GM23338 (cell line): ENCODE data around the gene WNT5B. TPM values are rescaled to one million over a fixed set of nuclear protein-coding genes. Genes with fewer than 3 reads are reported as not detected.

Experiments
- ATAC-seq: fragments of 200-7000 bp; cut with Tn5 transposase; 3 replicates; pipeline ENCODE4 v1.9.1; 2020
- DNase-seq: peaks from one replicate; pipeline ENCODE4 v3.0.0-alpha.2; 2015; ENCODE audit warnings: low spot score
- H2AFZ ChIP-seq: fragments of 200-600 bp; sonication (generic); 2 replicates; pipeline ENCODE4 v1.8.0; 2016; ENCODE audit warnings: antibody characterized with exemption, mild to moderate bottlenecking, moderate library complexity
- H3F3A ChIP-seq: fragments of 200-600 bp; sonication (generic); replicated peaks from 2 replicates; pipeline ENCODE4 v1.8.0; 2017; ENCODE audit warnings: antibody characterized with exemption, mixed run types, low read depth
- H3K27ac ChIP-seq: fragments of 200-600 bp; sonication (generic); 2 replicates; pipeline ENCODE4 v1.6.1; 2016; ENCODE audit warnings: low read depth
- H3K27me3 ChIP-seq: fragments of 200-600 bp; sonication (generic); 2 replicates; pipeline ENCODE4 v1.8.0; 2016; ENCODE audit warnings: mild to moderate bottlenecking, mixed run types, moderate library complexity; ENCODE audit not compliant: insufficient read depth
- H3K36me3 ChIP-seq: fragments of 200-600 bp; sonication (generic); 2 replicates; pipeline ENCODE4 v1.8.0; 2016; ENCODE audit warnings: mild to moderate bottlenecking; ENCODE audit not compliant: insufficient read depth
- H3K4me1 ChIP-seq: fragments of 200-600 bp; sonication (generic); 2 replicates; pipeline ENCODE4 v1.8.0; 2016; ENCODE audit warnings: mild to moderate bottlenecking, moderate library complexity; ENCODE audit not compliant: insufficient read depth
- H3K4me2 ChIP-seq: fragments of 200-600 bp; sonication (generic); 2 replicates; pipeline ENCODE4 v1.7.1; 2017; ENCODE audit warnings: mixed run types
- H3K4me3 ChIP-seq: fragments of 200-600 bp; sonication (generic); 2 replicates; pipeline ENCODE4 v1.6.1; 2016; ENCODE audit warnings: mixed run types
- H3K79me2 ChIP-seq: fragments of 200-600 bp; sonication (generic); replicated peaks from 2 replicates; pipeline ENCODE4 v1.8.0; 2017; ENCODE audit warnings: mild to moderate bottlenecking; ENCODE audit not compliant: insufficient read depth
- H3K9me2 ChIP-seq: fragments of 200-600 bp; sonication (generic); 2 replicates; pipeline ENCODE4 v1.8.0; 2017; ENCODE audit not compliant: insufficient read depth
- H4K20me1 ChIP-seq: fragments of 200-600 bp; sonication (generic); replicated peaks from 2 replicates; pipeline ENCODE4 v1.8.0; 2017; ENCODE audit warnings: mild to moderate bottlenecking; ENCODE audit not compliant: insufficient read depth
- H3K27ac Mint-ChIP-seq: 2 replicates; pipeline ENCODE4 v1.8.0; 2020; ENCODE audit warnings: inconsistent platforms, mild to moderate bottlenecking, moderate library complexity, mixed read lengths
- H3K27me3 Mint-ChIP-seq: 3 replicates; pipeline ENCODE4 v1.8.0; 2022; ENCODE audit warnings: low read depth, mild to moderate bottlenecking, moderate library complexity, mixed read lengths, inconsistent platforms; ENCODE audit not compliant: insufficient read depth, poor library complexity
- H3K36me3 Mint-ChIP-seq: 3 replicates; pipeline ENCODE4 v1.8.0; 2021; ENCODE audit warnings: low read depth, mild to moderate bottlenecking, inconsistent platforms, moderate library complexity, mixed read lengths
- H3K4me1 Mint-ChIP-seq: 3 replicates; pipeline ENCODE4 v1.8.0; 2020; ENCODE audit warnings: mild to moderate bottlenecking, inconsistent platforms, mixed read lengths
- H3K4me3 Mint-ChIP-seq: 3 replicates; pipeline ENCODE4 v1.8.0; 2021; ENCODE audit warnings: moderate library complexity, mild to moderate bottlenecking, inconsistent platforms, mixed read lengths
- H3K9me3 Mint-ChIP-seq: 3 replicates; pipeline ENCODE4 v1.8.0; 2020; ENCODE audit warnings: moderate library complexity, mild to moderate bottlenecking, inconsistent platforms, mixed read lengths
- CREB1 ChIP-seq: fragments of 250-450 bp; sonication (Bioruptor Pico); IDR thresholded peaks from 2 replicates; pipeline ENCODE4 v1.5.0; 2020; ENCODE audit warnings: low read depth, mild to moderate bottlenecking, moderate library complexity
- EZH2 ChIP-seq: fragments of 200-600 bp; sonication (generic); IDR thresholded peaks from one replicate; pipeline ENCODE4 v1.8.0; 2017; ENCODE audit warnings: antibody characterized with exemption, mild to moderate bottlenecking, low read depth; ENCODE audit not compliant: unreplicated experiment
- EZH2phosphoT487 ChIP-seq: fragments of 200-600 bp; sonication (generic); IDR thresholded peaks from one replicate; pipeline ENCODE4 v1.8.1; 2018; ENCODE audit warnings: antibody characterized with exemption; ENCODE audit not compliant: unreplicated experiment
- JUNB ChIP-seq: IDR thresholded peaks from one replicate; pipeline ENCODE4 v1.6.1; 2016; ENCODE audit warnings: antibody characterized with exemption; ENCODE audit not compliant: unreplicated experiment
- NANOG ChIP-seq: IDR thresholded peaks from 2 replicates; pipeline ENCODE4 v1.6.1; 2016; ENCODE audit warnings: antibody characterized with exemption, borderline replicate concordance
- POLR2AphosphoS5 ChIP-seq: IDR thresholded peaks from 2 replicates; pipeline ENCODE4 v1.6.1; 2016; ENCODE audit warnings: antibody characterized with exemption, low read depth
- STAT1 ChIP-seq: IDR thresholded peaks from one replicate; pipeline ENCODE4 v1.6.1; 2016; ENCODE audit warnings: antibody characterized with exemption; ENCODE audit not compliant: unreplicated experiment
- ZNF114 ChIP-seq: fragments of 250-450 bp; sonication (Bioruptor Pico); IDR thresholded peaks from 2 replicates; pipeline ENCODE4 v1.5.0; 2020; ENCODE audit warnings: mild to moderate bottlenecking, moderate library complexity
- ZNF331 ChIP-seq: fragments of 250-450 bp; sonication (Bioruptor Pico); IDR thresholded peaks from 2 replicates; pipeline ENCODE4 v1.5.0; 2020; ENCODE audit warnings: low read depth, mild to moderate bottlenecking, moderate library complexity
- polyA plus RNA-seq: library from polyadenylated mRNA; unstranded; fragments of >200 nt; fragmentation: Nextera tagmentation; extraction: Ambion mirVana; gene quantifications from 2 replicates; pipeline ENCODE4 v1.2.1, GENCODE V29; 2016
- total RNA-seq: library from RNA; depleted of rRNA; stranded (reverse); fragments of >200 nt; shearing (Covaris generic); gene quantifications from 2 replicates; pipeline ENCODE4 v1.2.3, GENCODE V29; 2014
- TF ChIP-seq, protein P1 (sequence below): IDR thresholded peaks from one replicate; pipeline ENCODE4 v1.6.1; 2018; ENCODE audit warnings: antibody characterized with exemption; ENCODE audit not compliant: unreplicated experiment
- TF ChIP-seq, protein P2 (sequence below): fragments of 250-450 bp; sonication (Bioruptor Pico); IDR thresholded peaks from 2 replicates; pipeline ENCODE4 v1.5.0; 2020; ENCODE audit warnings: mild to moderate bottlenecking, moderate library complexity
- TF ChIP-seq, protein P3 (sequence below), 2 experiments: fragments of 200-600 bp in 1 of 2; sonication (generic) in 1 of 2; conservative IDR thresholded peaks; 2 replicates each; pipeline versions ENCODE4 v1.5.1 to v1.6.1; 2016 to 2017; ENCODE audit warnings: antibody characterized with exemption in 2 of 2, low read depth in 2 of 2, mild to moderate bottlenecking in 2 of 2, moderate library complexity in 1 of 2
- TF ChIP-seq, protein P4 (sequence below): IDR thresholded peaks from 2 replicates; pipeline ENCODE4 v1.6.1; 2016; ENCODE audit warnings: antibody characterized with exemption

The WNT5B gene
- total and polyA plus RNA-seq, 2 experiments from 2014 or later = 1.4 to 2.7 TPM

DNA sequence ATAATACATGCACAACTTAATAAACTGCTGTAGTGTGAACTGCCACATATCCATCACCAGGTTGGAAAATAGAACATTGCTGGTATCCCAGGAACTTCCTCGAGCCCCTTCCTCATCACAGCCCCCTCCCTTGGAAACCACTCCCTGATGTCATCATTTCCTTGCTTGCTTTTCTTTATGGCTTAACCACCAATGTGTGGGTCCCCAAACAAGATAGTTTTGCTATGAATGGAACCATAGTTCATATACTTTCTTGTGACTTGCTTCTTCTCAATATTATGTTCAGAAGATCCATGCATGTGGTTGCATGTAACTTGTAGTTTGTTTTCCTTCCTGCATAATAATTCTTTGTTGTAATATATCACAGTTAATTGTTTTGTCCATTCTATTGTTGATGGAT is 8.9 kb upstream of the WNT5B start:
- Histone ChIP-seq H3K4me1 (peaks cover 6% of the 10 kb centered on the region; the same call in 1 of the 2 replicates), H4K20me1 (no peaks in the 10 kb centered on the region; the same call in 1 of the 2 replicates), H3K79me2 (no peaks in the 10 kb centered on the region), H3K36me3 (no peaks in the 10 kb centered on the region), H2AFZ (no peak overlapping the region), H3K27me3 (peaks cover 20% of the 10 kb centered on the region; the same call in 1 of the 2 replicates), H3K4me2 (no peak overlapping the region), H3K9me2 (no peaks in the 10 kb centered on the region), H3K27ac (no peak overlapping the region), H3F3A (no peaks in the 10 kb centered on the region), H3K4me3 (no peak overlapping the region)
- H3K9me3 Mint-ChIP-seq = no peaks in the 10 kb centered on the region
- H3K27ac Mint-ChIP-seq = no peak overlapping the region
- no peak for ATAC-seq
- no peak overlapping the region for H3K4me3 Mint-ChIP-seq
- TF ChIP-seq EZH2phosphoT487 (no peak), STAT1 (no peak), CREB1 (CRISPR knock-in tag) (no peak), JUNB (no peak), ZNF331 (CRISPR knock-in tag) (no peak), NANOG (no peak), ZNF114 (CRISPR knock-in tag) (no peak), EZH2 (no peak), POLR2AphosphoS5 (no peak)
- TF ChIP-seq, protein P1, sequence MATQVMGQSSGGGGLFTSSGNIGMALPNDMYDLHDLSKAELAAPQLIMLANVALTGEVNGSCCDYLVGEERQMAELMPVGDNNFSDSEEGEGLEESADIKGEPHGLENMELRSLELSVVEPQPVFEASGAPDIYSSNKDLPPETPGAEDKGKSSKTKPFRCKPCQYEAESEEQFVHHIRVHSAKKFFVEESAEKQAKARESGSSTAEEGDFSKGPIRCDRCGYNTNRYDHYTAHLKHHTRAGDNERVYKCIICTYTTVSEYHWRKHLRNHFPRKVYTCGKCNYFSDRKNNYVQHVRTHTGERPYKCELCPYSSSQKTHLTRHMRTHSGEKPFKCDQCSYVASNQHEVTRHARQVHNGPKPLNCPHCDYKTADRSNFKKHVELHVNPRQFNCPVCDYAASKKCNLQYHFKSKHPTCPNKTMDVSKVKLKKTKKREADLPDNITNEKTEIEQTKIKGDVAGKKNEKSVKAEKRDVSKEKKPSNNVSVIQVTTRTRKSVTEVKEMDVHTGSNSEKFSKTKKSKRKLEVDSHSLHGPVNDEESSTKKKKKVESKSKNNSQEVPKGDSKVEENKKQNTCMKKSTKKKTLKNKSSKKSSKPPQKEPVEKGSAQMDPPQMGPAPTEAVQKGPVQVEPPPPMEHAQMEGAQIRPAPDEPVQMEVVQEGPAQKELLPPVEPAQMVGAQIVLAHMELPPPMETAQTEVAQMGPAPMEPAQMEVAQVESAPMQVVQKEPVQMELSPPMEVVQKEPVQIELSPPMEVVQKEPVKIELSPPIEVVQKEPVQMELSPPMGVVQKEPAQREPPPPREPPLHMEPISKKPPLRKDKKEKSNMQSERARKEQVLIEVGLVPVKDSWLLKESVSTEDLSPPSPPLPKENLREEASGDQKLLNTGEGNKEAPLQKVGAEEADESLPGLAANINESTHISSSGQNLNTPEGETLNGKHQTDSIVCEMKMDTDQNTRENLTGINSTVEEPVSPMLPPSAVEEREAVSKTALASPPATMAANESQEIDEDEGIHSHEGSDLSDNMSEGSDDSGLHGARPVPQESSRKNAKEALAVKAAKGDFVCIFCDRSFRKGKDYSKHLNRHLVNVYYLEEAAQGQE = no peak
- TF ChIP-seq, protein P2, sequence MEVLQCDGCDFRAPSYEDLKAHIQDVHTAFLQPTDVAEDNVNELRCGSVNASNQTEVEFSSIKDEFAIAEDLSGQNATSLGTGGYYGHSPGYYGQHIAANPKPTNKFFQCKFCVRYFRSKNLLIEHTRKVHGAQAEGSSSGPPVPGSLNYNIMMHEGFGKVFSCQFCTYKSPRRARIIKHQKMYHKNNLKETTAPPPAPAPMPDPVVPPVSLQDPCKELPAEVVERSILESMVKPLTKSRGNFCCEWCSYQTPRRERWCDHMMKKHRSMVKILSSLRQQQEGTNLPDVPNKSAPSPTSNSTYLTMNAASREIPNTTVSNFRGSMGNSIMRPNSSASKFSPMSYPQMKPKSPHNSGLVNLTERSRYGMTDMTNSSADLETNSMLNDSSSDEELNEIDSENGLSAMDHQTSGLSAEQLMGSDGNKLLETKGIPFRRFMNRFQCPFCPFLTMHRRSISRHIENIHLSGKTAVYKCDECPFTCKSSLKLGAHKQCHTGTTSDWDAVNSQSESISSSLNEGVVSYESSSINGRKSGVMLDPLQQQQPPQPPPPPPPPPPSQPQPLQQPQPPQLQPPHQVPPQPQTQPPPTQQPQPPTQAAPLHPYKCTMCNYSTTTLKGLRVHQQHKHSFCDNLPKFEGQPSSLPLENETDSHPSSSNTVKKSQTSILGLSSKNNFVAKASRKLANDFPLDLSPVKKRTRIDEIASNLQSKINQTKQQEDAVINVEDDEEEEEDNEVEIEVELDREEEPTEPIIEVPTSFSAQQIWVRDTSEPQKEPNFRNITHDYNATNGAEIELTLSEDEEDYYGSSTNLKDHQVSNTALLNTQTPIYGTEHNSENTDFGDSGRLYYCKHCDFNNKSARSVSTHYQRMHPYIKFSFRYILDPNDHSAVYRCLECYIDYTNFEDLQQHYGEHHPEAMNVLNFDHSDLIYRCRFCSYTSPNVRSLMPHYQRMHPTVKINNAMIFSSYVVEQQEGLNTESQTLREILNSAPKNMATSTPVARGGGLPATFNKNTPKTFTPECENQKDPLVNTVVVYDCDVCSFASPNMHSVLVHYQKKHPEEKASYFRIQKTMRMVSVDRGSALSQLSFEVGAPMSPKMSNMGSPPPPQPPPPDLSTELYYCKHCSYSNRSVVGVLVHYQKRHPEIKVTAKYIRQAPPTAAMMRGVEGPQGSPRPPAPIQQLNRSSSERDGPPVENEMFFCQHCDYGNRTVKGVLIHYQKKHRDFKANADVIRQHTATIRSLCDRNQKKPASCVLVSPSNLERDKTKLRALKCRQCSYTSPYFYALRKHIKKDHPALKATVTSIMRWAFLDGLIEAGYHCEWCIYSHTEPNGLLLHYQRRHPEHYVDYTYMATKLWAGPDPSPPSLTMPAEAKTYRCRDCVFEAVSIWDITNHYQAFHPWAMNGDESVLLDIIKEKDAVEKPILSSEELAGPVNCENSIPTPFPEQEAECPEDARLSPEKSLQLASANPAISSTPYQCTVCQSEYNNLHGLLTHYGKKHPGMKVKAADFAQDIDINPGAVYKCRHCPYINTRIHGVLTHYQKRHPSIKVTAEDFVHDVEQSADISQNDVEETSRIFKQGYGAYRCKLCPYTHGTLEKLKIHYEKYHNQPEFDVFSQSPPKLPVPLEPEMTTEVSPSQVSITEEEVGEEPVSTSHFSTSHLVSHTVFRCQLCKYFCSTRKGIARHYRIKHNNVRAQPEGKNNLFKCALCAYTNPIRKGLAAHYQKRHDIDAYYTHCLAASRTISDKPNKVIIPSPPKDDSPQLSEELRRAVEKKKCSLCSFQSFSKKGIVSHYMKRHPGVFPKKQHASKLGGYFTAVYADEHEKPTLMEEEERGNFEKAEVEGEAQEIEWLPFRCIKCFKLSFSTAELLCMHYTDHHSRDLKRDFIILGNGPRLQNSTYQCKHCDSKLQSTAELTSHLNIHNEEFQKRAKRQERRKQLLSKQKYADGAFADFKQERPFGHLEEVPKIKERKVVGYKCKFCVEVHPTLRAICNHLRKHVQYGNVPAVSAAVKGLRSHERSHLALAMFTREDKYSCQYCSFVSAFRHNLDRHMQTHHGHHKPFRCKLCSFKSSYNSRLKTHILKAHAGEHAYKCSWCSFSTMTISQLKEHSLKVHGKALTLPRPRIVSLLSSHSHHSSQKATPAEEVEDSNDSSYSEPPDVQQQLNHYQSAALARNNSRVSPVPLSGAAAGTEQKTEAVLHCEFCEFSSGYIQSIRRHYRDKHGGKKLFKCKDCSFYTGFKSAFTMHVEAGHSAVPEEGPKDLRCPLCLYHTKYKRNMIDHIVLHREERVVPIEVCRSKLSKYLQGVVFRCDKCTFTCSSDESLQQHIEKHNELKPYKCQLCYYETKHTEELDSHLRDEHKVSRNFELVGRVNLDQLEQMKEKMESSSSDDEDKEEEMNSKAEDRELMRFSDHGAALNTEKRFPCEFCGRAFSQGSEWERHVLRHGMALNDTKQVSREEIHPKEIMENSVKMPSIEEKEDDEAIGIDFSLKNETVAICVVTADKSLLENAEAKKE = no peak
- TF ChIP-seq, protein P3, sequence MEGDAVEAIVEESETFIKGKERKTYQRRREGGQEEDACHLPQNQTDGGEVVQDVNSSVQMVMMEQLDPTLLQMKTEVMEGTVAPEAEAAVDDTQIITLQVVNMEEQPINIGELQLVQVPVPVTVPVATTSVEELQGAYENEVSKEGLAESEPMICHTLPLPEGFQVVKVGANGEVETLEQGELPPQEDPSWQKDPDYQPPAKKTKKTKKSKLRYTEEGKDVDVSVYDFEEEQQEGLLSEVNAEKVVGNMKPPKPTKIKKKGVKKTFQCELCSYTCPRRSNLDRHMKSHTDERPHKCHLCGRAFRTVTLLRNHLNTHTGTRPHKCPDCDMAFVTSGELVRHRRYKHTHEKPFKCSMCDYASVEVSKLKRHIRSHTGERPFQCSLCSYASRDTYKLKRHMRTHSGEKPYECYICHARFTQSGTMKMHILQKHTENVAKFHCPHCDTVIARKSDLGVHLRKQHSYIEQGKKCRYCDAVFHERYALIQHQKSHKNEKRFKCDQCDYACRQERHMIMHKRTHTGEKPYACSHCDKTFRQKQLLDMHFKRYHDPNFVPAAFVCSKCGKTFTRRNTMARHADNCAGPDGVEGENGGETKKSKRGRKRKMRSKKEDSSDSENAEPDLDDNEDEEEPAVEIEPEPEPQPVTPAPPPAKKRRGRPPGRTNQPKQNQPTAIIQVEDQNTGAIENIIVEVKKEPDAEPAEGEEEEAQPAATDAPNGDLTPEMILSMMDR (conservative IDR thresholded peaks at IDR 0.05; ENCODE audit: low read depth in 2 of 2) = no peak
- TF ChIP-seq, protein P4, sequence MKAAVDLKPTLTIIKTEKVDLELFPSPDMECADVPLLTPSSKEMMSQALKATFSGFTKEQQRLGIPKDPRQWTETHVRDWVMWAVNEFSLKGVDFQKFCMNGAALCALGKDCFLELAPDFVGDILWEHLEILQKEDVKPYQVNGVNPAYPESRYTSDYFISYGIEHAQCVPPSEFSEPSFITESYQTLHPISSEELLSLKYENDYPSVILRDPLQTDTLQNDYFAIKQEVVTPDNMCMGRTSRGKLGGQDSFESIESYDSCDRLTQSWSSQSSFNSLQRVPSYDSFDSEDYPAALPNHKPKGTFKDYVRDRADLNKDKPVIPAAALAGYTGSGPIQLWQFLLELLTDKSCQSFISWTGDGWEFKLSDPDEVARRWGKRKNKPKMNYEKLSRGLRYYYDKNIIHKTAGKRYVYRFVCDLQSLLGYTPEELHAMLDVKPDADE = no peak
- peaks cover 7% of the 10 kb centered on the region for H3K27me3 Mint-ChIP-seq
- H3K36me3 Mint-ChIP-seq = no peaks in the 10 kb centered on the region
- DNase-seq = no peak
- peaks cover 17% of the 10 kb centered on the region for H3K4me1 Mint-ChIP-seq
